GM21737 (cell line): ENCODE results near the gene SH3RF3.

ENCODE experiments used
- ATAC-seq: cut with Tn5 transposase; IDR thresholded peaks from one replicate; pipeline ENCODE4 v1.9.1; 2021; ENCODE audit warnings: mild to moderate bottlenecking, moderate library complexity; ENCODE audit not compliant: unreplicated experiment

SH3RF3 gene

DNA sequence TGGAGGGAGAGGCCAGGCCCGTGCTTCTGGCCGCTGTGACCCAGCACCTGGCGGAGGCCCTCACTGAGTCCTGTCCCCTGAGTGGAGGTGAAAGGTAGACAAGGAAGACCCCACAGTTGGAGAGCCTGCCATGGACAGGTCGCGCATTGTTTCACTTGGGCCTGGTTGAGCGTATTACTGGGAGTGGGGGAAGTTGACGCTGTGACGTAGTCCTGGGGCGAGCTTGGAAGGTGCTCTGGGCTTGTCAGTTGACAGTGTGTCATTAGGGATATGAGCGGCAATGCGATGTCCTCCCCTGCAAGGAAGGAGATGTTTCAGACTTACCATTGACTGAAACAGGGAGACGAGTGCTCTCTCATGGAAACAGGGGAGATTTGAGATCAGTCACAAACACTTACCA is 127.1 kb downstream of the SH3RF3 start:
- no peak for ATAC-seq

GRCh38 chr2:109256921-109257320 is 127.9 kb downstream of the SH3RF3 start:
- no peak for ATAC-seq

DNA sequence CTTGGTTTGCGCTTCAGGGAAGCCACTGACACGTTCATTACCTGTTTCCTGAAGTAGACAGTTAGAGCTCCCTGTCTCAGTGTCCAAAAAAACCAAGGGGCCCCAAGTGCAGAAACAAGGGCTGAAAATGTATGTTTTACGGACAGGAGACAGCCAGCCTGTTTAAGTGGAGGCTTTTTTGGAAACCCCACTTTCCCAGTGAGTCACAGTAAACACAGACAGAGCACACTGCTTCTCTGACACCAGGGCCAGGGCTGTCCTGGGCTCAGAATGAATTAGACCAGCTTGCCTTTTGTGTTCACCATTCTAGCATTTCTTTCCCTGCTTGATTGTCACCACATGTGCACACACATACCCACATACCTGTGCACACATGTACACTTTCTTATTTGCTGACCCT is 128.6 kb downstream of the SH3RF3 start:
- no peak for ATAC-seq

- ATAC-seq: no peak
Measured at GRCh38 chr2:109258376-109258775, 129.4 kb downstream of the SH3RF3 start.

- ATAC-seq: no peak
Measured at GRCh38 chr2:109258905-109259540, 130.0 kb downstream of the SH3RF3 start.

DNA sequence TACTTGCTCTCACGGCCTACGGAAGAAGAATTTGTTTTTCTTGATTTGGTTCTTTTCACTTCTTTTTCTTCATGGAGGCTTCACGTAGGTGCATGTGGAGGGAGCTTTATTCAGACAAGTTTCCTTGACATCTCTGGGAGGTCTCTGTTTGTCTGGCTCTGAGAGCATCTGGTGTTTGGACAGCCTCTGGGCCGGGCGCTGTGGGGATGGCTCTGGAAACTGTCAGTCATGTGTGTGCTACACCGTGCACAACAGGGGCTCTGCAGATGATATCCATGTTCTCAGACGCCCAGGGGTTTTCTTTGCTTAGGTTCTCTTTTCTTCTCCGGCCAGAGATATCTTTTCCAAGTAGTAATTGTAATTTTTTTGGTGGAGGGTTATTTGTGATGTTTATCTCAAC is 130.7 kb downstream of the SH3RF3 start:
- no peak for ATAC-seq

DNA sequence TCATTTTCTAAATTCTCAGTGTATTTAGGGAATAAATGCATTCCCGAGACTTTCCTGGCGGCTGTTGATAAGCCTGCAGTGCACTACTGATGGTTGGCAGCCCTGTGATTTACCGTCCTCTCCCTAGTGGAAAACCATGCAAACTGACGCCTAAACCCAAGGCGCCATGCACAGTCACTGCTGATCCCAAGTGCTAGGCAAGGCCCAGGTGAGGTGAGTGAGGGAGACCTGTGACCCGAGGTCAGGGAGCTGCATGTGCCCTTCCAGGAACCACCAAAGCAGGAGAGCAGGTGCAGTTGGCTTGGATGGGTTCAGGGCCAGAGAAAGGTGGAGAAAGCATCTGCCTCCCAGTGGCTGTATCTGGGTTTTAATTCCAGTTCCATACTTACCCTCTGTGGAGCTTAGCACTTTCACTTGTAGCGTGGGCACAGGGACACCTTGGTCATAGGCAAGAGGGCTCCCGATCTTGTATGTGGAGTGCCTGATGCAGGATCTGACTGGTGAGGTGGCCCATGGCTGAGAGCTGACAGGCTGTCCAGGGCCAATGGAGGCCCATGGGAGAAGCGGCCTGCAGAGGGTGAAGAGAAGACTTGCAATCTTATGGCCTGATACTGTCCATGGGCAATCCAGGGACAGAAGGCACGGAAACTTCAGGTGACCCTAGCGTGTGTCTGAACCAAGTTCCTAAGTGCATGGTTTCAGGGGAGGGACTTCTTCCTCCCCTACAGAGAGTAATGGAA is 131.3 kb downstream of the SH3RF3 start:
- no peak for ATAC-seq

GRCh38 chr2:109260886-109261700 is 132.1 kb downstream of the SH3RF3 start:
- no peak for ATAC-seq

DNA sequence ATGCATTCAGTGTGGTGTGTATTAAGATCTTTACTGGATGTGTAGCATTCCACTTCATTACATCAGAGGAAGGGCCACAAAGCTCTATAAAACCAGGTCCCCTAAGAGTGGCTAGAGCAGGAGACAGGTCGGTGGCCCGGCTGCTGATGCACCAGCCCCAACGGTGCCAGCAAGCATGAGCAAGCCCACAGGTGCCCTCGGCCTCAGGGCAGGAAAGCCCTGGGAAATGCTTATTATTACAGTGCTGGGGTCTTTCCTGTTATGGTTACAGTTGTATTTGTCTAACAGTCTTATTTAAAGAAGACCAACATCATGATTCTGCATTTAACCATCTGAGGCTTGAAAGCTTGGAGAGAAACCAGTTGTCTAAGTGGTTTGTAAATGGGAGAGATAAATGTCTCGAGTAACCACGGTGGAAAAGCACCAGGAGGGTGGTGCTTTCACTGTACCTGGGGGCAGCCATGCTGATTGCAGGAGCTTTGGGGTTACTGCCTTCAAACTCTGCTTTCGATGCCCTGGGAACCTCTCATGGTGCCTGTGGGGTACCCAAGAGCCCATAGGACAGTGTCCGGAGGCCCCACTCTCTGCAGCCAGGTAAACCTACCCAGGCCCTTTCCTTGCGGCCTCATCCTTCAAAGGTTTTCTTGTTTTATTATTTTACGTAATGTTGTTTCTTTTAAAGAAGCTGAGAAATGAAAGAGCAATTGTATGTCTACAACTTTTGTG is 133.1 kb downstream of the SH3RF3 start:
- ATAC-seq: no peak

DNA sequence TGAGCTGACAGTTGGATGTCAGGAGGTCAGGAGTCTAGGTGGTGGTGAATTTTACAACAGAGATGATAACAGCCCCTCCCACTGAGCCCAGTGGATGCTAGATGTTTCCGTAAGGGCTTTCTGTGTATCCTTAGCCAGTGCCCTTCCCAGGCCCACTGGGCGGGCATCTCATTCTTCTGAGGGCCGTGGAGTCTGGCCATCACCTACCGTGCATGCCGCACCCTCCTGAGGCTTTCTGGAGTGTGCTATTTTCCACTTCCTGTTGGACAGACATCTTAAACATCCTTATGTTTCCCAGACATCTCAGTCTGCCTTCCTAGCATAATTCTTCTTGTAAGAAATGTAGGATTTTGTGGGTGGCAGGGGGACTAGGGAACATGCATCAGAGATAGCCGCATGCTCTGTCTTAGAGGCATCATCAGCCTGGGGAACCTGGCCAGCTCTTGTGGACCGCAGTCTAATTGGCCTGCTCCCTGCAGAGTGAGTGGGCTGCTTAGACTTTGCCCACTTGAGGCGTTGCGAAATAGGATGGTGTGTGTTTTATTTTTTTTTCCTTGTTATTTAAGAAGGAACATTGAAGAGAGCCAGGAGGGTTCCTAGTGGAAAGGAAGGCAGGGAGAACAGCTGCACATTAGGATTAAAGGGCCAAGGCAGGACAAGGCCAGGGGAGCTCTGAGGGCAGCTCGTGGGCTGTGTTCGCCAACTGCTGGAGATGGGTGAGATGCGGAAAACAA is 135.8 kb downstream of the SH3RF3 start:
- ATAC-seq: no peak

GRCh38 chr2:109265369-109265768 is 136.4 kb downstream of the SH3RF3 start:
- ATAC-seq: no peak

DNA sequence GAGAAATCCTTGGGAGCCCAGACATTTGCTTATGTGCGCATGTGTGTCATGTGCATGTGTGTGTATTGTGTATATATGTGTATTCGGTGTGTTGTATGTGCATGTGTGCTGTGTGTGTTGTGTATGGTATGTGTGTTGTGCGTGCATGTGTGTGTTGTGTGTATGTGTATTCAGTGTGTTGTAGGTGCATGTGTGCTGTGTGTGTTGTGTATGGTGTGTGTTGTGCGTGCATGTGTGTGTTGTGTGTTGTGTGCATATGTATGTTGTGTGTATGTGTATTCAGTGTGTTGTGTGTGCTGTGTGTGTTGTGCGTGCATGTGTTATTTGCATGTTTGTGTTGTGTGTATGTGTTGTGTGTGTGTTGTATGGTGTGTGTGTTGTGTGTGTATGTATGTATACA is 136.9 kb downstream of the SH3RF3 start:
- ATAC-seq: no peak

- ATAC-seq: no peak
Measured at GRCh38 chr2:109266496-109266895, 137.5 kb downstream of the SH3RF3 start.

DNA sequence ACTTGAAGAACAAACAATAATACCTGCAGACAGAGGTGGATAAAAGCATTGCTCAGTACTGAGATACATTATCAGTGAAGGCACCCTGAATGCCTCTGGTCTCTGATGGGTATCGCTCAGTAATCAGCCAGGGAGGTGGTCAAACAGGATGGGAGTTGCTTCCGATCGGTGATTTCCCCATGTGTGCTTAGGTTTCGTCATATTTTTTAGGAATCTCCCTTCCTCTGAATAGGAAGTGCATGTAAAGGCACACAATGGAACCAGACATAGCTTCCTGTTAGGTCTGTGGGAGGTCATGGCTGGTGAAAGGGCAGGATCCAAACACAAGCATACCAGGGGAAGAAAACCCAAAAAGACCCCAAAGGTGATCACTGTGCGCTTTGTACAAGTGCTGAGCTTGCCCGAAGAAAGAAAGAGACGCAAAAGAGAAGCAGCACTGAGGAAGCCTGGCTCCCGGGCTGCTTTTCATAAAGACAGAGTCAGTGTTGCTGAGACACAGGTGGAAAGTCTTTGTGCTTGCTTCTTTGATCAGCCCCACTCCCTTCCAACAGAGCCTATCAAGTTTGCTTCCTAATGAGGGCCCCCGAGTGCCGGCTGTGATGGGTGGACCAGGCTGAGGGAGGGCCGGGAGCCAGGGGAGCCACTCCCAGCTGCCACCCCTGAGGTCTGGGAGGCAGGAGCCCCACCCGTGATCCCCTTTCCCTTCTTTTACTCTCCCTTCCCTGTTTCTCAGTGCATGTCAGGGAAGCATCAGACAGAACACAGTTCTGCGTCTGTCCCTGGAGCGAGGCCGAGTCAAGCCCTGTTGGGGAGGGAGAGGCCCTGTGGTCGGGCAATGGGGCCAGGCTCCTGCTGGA is 138.2 kb downstream of the SH3RF3 start:
- ATAC-seq: no peak

GRCh38 chr2:109268916-109269315 is 139.9 kb downstream of the SH3RF3 start:
- no peak for ATAC-seq

DNA sequence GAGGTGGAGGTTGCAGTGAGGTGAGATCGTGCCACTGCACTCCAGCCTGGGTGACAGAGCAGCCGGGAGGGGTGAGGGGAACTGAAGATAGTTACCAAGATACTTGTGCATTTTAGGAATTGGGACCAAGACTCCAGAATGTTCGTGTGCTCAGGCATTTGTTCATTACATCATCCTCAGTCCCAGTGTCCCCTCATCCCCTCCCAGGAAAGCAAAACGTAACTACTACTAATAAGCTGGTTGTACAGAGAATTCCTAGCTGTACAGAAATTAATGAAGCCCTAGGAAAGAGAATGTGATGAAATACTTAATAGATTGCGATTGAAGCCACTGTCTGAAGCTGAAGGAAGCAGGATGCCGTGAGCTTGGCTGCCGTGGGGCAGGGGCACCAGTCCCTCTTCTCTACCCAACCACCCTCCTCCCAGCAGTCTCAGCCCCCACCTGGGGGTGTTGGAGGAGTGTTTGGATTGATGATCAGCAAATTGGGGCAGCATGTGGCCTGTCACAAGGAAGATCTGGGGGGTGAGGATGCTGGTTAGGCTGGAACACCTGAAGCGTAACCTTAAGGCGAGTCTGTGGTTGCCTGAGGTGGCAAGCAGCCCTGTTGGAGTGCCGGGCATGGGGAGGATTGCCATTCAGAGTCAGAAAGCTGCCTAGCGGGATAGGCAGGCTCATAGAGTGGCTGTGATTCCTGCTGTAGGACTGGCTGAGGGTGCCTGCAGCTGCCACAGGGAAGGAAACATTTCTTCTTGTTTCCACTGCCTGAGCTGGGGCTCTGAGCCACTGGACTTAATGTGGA is 140.9 kb downstream of the SH3RF3 start:
- ATAC-seq: no peak

DNA sequence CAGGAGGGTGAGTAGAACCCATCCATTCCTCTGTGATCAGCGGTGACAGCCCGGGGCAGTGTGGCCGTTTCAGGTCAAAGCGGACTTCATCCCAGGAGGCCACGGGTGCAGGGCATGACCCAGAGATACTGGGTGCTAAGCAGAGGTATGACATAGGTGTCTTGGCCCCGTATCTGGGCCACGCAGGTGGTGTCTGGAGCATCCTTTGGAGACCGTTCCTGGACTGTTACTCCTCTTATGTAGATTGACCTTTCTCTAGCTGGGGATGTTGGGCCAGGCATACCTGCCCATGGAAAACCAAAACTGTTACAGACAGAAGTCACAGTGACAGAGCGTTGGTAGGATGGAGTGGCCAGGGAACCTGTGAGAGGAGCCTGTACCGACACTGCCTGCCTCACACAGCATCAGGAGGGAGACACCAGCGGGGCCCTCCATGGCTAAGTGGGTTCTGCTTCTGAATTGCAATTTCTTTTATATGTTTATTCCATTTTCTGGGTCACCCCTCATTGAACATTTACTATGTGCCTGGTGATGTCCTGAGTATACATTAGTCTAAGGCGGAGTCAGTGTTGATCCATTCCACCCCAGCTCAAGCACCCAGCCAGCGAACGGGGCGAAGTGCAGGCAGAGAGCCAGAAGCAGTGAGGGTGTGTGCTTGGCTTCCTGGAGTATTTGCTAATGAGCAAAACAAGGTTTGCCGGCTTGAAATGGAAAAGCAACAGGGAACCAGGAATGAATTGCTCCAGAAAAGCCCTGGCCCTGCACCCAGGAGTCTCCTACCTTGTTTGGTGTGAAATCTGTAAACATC is 141.7 kb downstream of the SH3RF3 start:
- ATAC-seq: no peak

DNA sequence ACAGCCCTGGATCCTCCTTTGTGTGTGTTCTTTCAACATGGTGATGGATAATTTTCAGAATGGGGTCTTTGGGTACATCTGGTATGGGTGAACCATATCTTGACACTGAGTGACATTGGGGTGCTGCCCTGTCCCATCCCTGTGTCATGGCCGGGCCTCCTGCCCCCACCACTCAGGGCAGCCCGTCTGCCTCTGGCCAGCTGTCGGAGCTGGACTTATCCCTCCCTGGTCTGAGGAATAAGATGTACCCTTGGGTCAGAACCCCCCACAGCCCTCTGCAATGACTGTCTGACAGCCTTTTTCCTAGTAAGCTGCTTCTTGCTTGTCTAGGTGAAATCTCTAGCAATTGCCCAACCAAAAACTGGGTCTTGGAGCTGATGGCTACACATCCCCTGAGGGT is 142.9 kb downstream of the SH3RF3 start:
- no peak for ATAC-seq
